Smooth muscle cell (in vitro differentiated cells): ENCODE measurements around the gene KLF3. TPM values are rescaled to one million over a fixed set of nuclear protein-coding genes. Genes with fewer than 3 reads are reported as not detected.

ENCODE experiments used
- DNase-seq: peaks from one replicate; lab custom pipeline; 2025; ENCODE audit not compliant: unreplicated experiment; lab: John Stamatoyannopoulos, UW
- H2AFZ ChIP-seq: fragments of 200-600 bp; sonication (generic); 2 replicates; pipeline ENCODE4 v1.6.0; 2016; ENCODE audit warnings: antibody characterized with exemption, low read depth, mild to moderate bottlenecking
- H3F3A ChIP-seq: fragments of 200-600 bp; sonication (generic); 2 replicates; pipeline ENCODE4 v1.6.0; 2017; ENCODE audit warnings: antibody characterized with exemption, low read depth
- H3K27ac ChIP-seq: fragments of 200-600 bp; sonication (generic); 2 replicates; pipeline ENCODE4 v1.5.1; 2016; ENCODE audit warnings: low read depth, mild to moderate bottlenecking
- H3K27me3 ChIP-seq: fragments of 200-600 bp; sonication (generic); 2 replicates; pipeline ENCODE4 v1.6.1; 2016; ENCODE audit warnings: low read depth, mild to moderate bottlenecking
- H3K36me3 ChIP-seq: fragments of 200-600 bp; sonication (generic); 2 replicates; pipeline ENCODE4 v1.5.1; 2016; ENCODE audit warnings: low read depth
- H3K4me1 ChIP-seq: fragments of 200-600 bp; sonication (generic); 2 replicates; pipeline ENCODE4 v1.5.1; 2016; ENCODE audit warnings: low read depth
- H3K4me2 ChIP-seq: fragments of 200-600 bp; sonication (generic); 2 replicates; pipeline ENCODE4 v1.6.0; 2016; ENCODE audit warnings: mild to moderate bottlenecking
- H3K4me3 ChIP-seq: fragments of 200-600 bp; sonication (generic); 2 replicates; pipeline ENCODE4 v1.5.1; 2016; ENCODE audit warnings: mild to moderate bottlenecking
- H3K79me2 ChIP-seq: fragments of 200-600 bp; sonication (generic); 2 replicates; pipeline ENCODE4 v1.6.0; 2016; ENCODE audit warnings: low read depth, mild to moderate bottlenecking
- H3K9ac ChIP-seq: fragments of 200-600 bp; sonication (generic); 2 replicates; pipeline ENCODE4 v1.6.0; 2016; ENCODE audit warnings: low read depth
- H3K9me3 ChIP-seq: fragments of 200-600 bp; sonication (generic); replicated peaks from 2 replicates; pipeline ENCODE4 v1.5.1; 2016; ENCODE audit warnings: low read depth
- H4K20me1 ChIP-seq: fragments of 200-600 bp; sonication (generic); 2 replicates; pipeline ENCODE4 v1.6.0; 2016; ENCODE audit warnings: low read depth
- WGBS: methylation state at CpG from one replicate; pipeline ENCODE4 v1.1.7; 2016; ENCODE audit warnings: low lambda C conversion rate; 5-methylcytosine and 5-hydroxymethylcytosine counted together
- polyA plus RNA-seq: library from polyadenylated mRNA; unstranded; fragments of >200 nt; fragmentation: Nextera tagmentation; extraction: Ambion mirVana; gene quantifications from 2 replicates; pipeline ENCODE4 v1.2.1, GENCODE V29; 2016
- total RNA-seq: library from RNA; depleted of rRNA; stranded (reverse); fragments of >200 nt; gene quantifications from 2 replicates; pipeline ENCODE4 v1.2.3, GENCODE V29; 2014
- TF ChIP-seq, protein P1 (sequence below): fragments of 200-600 bp; sonication (generic); IDR thresholded peaks from 2 replicates; pipeline ENCODE4 v1.5.1; 2017; ENCODE audit warnings: borderline replicate concordance, mild to moderate bottlenecking, antibody characterized with exemption; ENCODE audit not compliant: insufficient read depth, poor library complexity, severe bottlenecking

Gene KLF3
- 31.0 and 37.5 TPM in 2 replicates for total RNA-seq
- 25.9 and 26.0 TPM in 2 replicates for polyA plus RNA-seq

DNA sequence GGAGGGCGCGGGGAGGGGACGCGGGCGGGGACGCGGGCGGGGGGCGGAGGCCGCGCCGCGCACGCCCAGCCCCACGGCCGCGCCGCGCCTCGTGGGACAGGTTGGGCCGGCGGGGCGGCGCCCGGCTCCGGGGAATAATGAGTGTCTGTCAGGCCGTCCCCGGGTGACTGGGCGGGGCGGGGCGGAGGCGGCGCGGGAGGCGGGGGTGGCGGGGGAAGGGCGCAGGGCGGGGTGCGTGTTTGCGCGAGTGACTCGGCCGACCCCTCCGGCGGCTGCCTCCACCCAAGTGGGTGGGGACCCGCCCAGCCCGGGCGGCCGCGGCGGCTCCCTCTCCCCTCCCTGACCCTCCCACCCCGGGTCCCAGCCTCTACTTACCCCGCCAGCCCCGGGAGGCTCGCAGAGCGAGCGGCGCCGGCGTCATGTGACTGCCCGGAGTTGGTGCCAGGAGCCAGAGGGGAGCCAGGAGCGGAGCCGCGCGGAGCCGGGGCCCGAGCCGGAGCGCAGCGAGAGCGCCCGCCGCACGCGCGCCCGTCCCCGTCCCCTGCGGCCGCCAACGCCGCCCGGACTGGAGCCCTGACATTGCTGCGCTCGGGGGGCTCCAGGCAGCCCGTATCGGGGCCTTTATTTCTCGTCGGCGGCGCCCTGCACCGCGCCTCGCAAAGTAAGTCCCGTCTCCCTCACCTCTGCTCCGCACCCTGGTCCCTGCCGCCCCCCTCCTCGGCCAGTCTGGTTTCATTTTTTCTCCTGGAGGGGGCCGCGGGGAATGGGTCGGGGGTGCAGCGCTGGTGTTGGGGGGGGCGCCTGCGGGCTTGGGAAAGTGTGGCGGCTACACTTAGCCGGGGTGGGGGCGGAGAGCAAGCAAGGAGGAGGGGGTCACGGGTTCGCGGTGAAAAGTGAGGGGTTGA is at the start of gene KLF3:
KLF3 (plus strand) TSS at position 399 of the 905 bp plus-strand sequence. CDS start 16,427 bp downstream, outside the sequence.
- H3K79me2 ChIP-seq, result peaks cover 61% of the 10 kb centered on the region
- H2AFZ ChIP-seq, result peak within 1 kb of the TSS; percentile 68
- peaks cover 37% of the 10 kb centered on the region for H3K4me1 ChIP-seq
- peak within 1 kb of the TSS; percentile 95 for H3K4me2 ChIP-seq
- peak within 1 kb of the TSS; percentile 99 for H3K27ac ChIP-seq
- no peaks in the 10 kb centered on the region for H4K20me1 ChIP-seq
- peak within 1 kb of the TSS; percentile 98 for H3K4me3 ChIP-seq
- WGBS, result under 1% methylated on average over 33 of the region's 110 CpGs
- H3K36me3 ChIP-seq, result no peaks in the 10 kb centered on the region
- DNase-seq, result peak; percentile 81
- peak within 1 kb of the TSS; percentile 95 for H3K9ac ChIP-seq
- H3K9me3 ChIP-seq, result no peaks in the 10 kb centered on the region
- H3F3A ChIP-seq, result peaks cover 11% of the 10 kb centered on the region
- no peaks in the 10 kb centered on the region for H3K27me3 ChIP-seq
- TF ChIP-seq, protein P1, sequence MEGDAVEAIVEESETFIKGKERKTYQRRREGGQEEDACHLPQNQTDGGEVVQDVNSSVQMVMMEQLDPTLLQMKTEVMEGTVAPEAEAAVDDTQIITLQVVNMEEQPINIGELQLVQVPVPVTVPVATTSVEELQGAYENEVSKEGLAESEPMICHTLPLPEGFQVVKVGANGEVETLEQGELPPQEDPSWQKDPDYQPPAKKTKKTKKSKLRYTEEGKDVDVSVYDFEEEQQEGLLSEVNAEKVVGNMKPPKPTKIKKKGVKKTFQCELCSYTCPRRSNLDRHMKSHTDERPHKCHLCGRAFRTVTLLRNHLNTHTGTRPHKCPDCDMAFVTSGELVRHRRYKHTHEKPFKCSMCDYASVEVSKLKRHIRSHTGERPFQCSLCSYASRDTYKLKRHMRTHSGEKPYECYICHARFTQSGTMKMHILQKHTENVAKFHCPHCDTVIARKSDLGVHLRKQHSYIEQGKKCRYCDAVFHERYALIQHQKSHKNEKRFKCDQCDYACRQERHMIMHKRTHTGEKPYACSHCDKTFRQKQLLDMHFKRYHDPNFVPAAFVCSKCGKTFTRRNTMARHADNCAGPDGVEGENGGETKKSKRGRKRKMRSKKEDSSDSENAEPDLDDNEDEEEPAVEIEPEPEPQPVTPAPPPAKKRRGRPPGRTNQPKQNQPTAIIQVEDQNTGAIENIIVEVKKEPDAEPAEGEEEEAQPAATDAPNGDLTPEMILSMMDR, result no peak

DNA sequence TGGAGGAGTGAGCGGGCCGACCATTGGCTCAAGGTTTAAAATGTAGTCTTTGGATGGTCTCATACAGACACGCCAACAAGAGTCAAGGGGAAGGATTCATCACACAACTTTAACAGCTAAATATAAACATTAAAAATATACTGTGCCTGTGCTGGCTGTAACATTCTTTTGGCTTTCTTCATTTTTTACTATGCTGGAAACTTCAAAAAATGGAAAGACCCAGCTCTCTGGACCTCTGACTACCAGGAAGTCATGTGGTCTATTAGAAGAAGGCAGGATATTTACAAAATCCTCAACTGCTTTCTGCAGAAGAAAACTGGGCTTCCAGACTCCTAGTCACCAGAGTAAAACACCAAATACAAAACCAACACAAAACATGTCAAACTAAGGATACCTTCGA is 49.8 kb upstream of the KLF3 start:
- no peaks in the 10 kb centered on the region for H3K9me3 ChIP-seq
- whole genome bisulfite sequencing, result 72% methylated on average over 4 of the region's 4 CpGs

GRCh38 chr4:38615847-38616246 is 48.2 kb upstream of the KLF3 start:
- DNase-seq, result no peak
- H3K4me2 ChIP-seq, result no peak overlapping the region
- no peaks in the 10 kb centered on the region for H3F3A ChIP-seq
- H3K27ac ChIP-seq, result no peak overlapping the region
- TF ChIP-seq, protein P1, result no peak
- no peak overlapping the region for H2AFZ ChIP-seq
- H3K9me3 ChIP-seq, result no peaks in the 10 kb centered on the region
- H3K79me2 ChIP-seq, result no peaks in the 10 kb centered on the region
- WGBS, result 95% methylated on average over 5 of the region's 5 CpGs
- H3K27me3 ChIP-seq, result no peaks in the 10 kb centered on the region
- H3K4me3 ChIP-seq, result no peak overlapping the region
- no peaks in the 10 kb centered on the region for H3K36me3 ChIP-seq
- H3K4me1 ChIP-seq, result no peaks in the 10 kb centered on the region
- no peaks in the 10 kb centered on the region for H4K20me1 ChIP-seq
- H3K9ac ChIP-seq, result no peak overlapping the region

More for the DNA sequence above, 49.8 kb upstream of the KLF3 start:
- Histone ChIP-seq H4K20me1 (no peaks in the 10 kb centered on the region), H3F3A (no peaks in the 10 kb centered on the region), H3K9ac (no peak overlapping the region), H3K4me2 (no peak overlapping the region), H3K79me2 (no peaks in the 10 kb centered on the region), H3K36me3 (no peaks in the 10 kb centered on the region), H3K4me3 (no peak overlapping the region), H2AFZ (peak overlapping the region; percentile 91), H3K27ac (peak overlapping the region; percentile 48), H3K27me3 (no peaks in the 10 kb centered on the region), H3K4me1 (no peaks in the 10 kb centered on the region)
- no peak for DNase-seq
- TF ChIP-seq, protein P1, result no peak
